Natural killer cell (primary cell): ENCODE results near the gene LGALS1. TPM values are rescaled to one million over a fixed set of nuclear protein-coding genes. Genes with fewer than 3 reads are reported as not detected.

Source experiments
- ATAC-seq, 3 donors: fragments of 150-1000 bp in 2 of 3; fragments of 200-7000 bp in 1 of 3; cut with Tn5 transposase; 1 replicate in 1 of 3; 2 replicates in 2 of 3; pipeline ENCODE4 v1.10.0; 2021; ENCODE audit warnings: mild to moderate bottlenecking in 2 of 3, moderate library complexity in 2 of 3
- DNase-seq, 2 donors: peaks; one replicate each; pipeline versions ENCODE4 v3.0.0 to v3.0.0-alpha.2; 2013 to 2021; ENCODE audit warnings: mixed read lengths in 1 of 2
- H3K27ac ChIP-seq: one replicate; pipeline ENCODE4 v1.5.1; 2013; ENCODE audit warnings: mild to moderate bottlenecking, low read length
- H3K27me3 ChIP-seq: one replicate; pipeline ENCODE4 v1.6.1; 2013; ENCODE audit warnings: low read length; ENCODE audit not compliant: control insufficient read depth, insufficient read depth
- H3K36me3 ChIP-seq: one replicate; pipeline ENCODE4 v1.6.1; 2013; ENCODE audit warnings: low read length; ENCODE audit not compliant: control insufficient read depth, insufficient read depth
- H3K4me1 ChIP-seq: one replicate; pipeline ENCODE4 v1.6.1; 2013; ENCODE audit warnings: low read length; ENCODE audit not compliant: control insufficient read depth, insufficient read depth
- H3K4me3 ChIP-seq: one replicate; pipeline ENCODE4 v1.5.1; 2013; ENCODE audit warnings: low read length
- H3K9me3 ChIP-seq: one replicate; pipeline ENCODE4 v1.6.1; 2013; ENCODE audit warnings: low read length; ENCODE audit not compliant: control insufficient read depth, insufficient read depth
- H3K27ac Mint-ChIP-seq, 2 donors: one replicate each; pipeline ENCODE4 v1.8.0; 2022; ENCODE audit warnings: mild to moderate bottlenecking in 2 of 2, mixed read lengths in 2 of 2, moderate library complexity in 1 of 2
- H3K27me3 Mint-ChIP-seq, 2 donors: one replicate each; pipeline ENCODE4 v1.8.0; 2022; ENCODE audit warnings: low read depth in 2 of 2, mixed read lengths in 2 of 2
- H3K36me3 Mint-ChIP-seq: one replicate; pipeline ENCODE4 v1.8.0; 2022; ENCODE audit warnings: mixed read lengths
- H3K4me1 Mint-ChIP-seq, 2 donors: one replicate each; pipeline ENCODE4 v1.8.0; 2022; ENCODE audit warnings: mixed read lengths in 2 of 2
- H3K4me3 Mint-ChIP-seq: one replicate; pipeline ENCODE4 v1.8.0; 2022; ENCODE audit warnings: mild to moderate bottlenecking, moderate library complexity, mixed read lengths
- H3K9me3 Mint-ChIP-seq, 2 donors: one replicate each; pipeline ENCODE4 v1.8.0; 2022; ENCODE audit warnings: mixed read lengths in 2 of 2
- WGBS: methylation state at CpG from one replicate; pipeline ENCODE4 v1.1.7; 2013; ENCODE audit warnings: missing lambda C conversion rate; ENCODE audit not compliant: insufficient coverage; 5-methylcytosine and 5-hydroxymethylcytosine counted together
- intact Hi-C: fragments of 100-400 bp; cut with micrococcal nuclease; formaldehyde crosslinking; loops from one replicate; pipeline ENCODE4 v1.14.2; 2022
- total RNA-seq, 4 donors: library from RNA; stranded (reverse); fragments of 120-200 nt in 1 of 4; gene quantifications; one replicate each; pipeline versions ENCODE4 v1.2.3 to v1.2.4, GENCODE V29; 2013 to 2022
- TF ChIP-seq, protein P1 (sequence below): fragments of 200-600 bp; IDR thresholded peaks from one replicate; pipeline ENCODE4 v1.8.0; 2022; ENCODE audit warnings: antibody characterized with exemption

Gene LGALS1
- total RNA-seq, 3 donors from 2014 or later (not counting 1 experiment from before 2014, with no cell fraction given): 195 to 218 (median 214) TPM

GRCh38 chr22:37636949-37637273, 38.5 kb upstream of the LGALS1 start:
- TF ChIP-seq, protein P1, sequence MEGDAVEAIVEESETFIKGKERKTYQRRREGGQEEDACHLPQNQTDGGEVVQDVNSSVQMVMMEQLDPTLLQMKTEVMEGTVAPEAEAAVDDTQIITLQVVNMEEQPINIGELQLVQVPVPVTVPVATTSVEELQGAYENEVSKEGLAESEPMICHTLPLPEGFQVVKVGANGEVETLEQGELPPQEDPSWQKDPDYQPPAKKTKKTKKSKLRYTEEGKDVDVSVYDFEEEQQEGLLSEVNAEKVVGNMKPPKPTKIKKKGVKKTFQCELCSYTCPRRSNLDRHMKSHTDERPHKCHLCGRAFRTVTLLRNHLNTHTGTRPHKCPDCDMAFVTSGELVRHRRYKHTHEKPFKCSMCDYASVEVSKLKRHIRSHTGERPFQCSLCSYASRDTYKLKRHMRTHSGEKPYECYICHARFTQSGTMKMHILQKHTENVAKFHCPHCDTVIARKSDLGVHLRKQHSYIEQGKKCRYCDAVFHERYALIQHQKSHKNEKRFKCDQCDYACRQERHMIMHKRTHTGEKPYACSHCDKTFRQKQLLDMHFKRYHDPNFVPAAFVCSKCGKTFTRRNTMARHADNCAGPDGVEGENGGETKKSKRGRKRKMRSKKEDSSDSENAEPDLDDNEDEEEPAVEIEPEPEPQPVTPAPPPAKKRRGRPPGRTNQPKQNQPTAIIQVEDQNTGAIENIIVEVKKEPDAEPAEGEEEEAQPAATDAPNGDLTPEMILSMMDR: no peak
- Histone ChIP-seq H3K27me3 (no peaks in the 10 kb centered on the region), H3K9me3 (no peaks in the 10 kb centered on the region), H3K36me3 (peaks cover 9% of the 10 kb centered on the region), H3K27ac (peak overlapping the region; percentile 83), H3K4me3 (no peak overlapping the region), H3K4me1 (peaks cover 90% of the 10 kb centered on the region)
- intact Hi-C loops: loop anchor here (10.0 kb wide), 1 partner anchor 208 kb away; the partner anchor contains the start of genes ANKRD54 and EIF3L
- no peak for DNase-seq
- Mint-ChIP-seq H3K36me3 (no peaks in the 10 kb centered on the region), H3K27me3 (no peaks in the 10 kb centered on the region), H3K27ac (peak overlapping the region; percentile 93 to 99), H3K4me3 (peak overlapping the region; percentile 98), H3K4me1 (peaks cover 54 to 84% of the 10 kb centered on the region in 2 donors), H3K9me3 (no peaks in the 10 kb centered on the region)
- ATAC-seq: no peak
- 5% methylated on average over 1 of the region's 3 CpGs for WGBS

DNA sequence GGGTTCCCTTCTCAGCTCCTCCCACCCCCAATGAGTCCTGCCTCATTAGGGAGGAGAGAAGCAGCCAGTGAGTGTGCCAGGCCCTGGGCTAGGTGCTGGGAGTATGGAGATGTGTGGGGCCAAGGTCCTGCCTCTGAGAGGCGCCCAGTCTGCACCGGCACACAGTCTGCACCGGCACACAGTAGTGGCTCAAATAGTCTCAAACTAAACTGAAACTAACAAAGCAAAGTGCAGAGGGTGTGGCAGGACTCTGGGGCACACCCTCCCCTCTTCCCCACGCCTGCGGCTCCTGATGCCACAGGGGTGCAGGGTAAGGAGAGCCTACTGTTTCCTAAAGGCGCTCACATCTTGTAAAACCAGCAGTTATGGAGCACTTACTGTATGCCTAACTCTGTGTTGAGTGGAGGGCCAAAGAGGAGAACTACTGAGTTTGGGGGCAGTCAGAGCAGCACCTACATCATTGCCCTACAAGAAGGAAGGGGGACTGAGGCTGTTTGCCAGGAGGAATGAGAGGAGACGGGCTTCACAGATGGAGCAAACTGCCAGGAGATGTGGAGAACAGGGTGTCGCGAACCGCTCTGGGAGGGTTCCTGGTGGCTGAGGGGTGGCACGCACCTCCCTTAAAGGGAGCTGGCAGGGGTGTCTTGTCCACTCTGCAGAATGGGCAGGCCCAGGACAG, 36.9 kb upstream of the LGALS1 start:
- H3K4me1 Mint-ChIP-seq: peaks cover 50 to 83% of the 10 kb centered on the region in 2 donors
- intact Hi-C loops: loop anchor here (2.0 to 10.0 kb wide), 3 partner anchors 16 to 206 kb away; partner anchors contain the start of genes ANKRD54, EIF3L and NOL12
- Histone ChIP-seq H3K4me3 (peak overlapping the region; percentile 49), H3K9me3 (no peaks in the 10 kb centered on the region), H3K4me1 (peaks cover 90% of the 10 kb centered on the region), H3K27ac (peak overlapping the region; percentile 83), H3K36me3 (peaks cover 25% of the 10 kb centered on the region), H3K27me3 (no peaks in the 10 kb centered on the region)
- WGBS: 14% methylated on average over 11 of the region's 11 CpGs
- peak in 1 of 2 donors; percentile 70 for DNase-seq
- TF ChIP-seq, protein P1: no peak
- no peaks in the 10 kb centered on the region for H3K27me3 Mint-ChIP-seq
- ATAC-seq: peak; percentile 24 to 57 (median 34)
- no peaks in the 10 kb centered on the region for H3K36me3 Mint-ChIP-seq
- no peaks in the 10 kb centered on the region for H3K9me3 Mint-ChIP-seq
- H3K27ac Mint-ChIP-seq: peak overlapping the region; percentile 93 to 99
- H3K4me3 Mint-ChIP-seq: peak overlapping the region; percentile 98

- Mint-ChIP-seq H3K27me3 (no peaks in the 10 kb centered on the region), H3K36me3 (no peaks in the 10 kb centered on the region), H3K4me3 (peak within 1 kb of the TSS; percentile 98), H3K27ac (peak within 1 kb of the TSS; percentile 93 to 99), H3K4me1 (peaks cover 50 to 81% of the 10 kb centered on the region in 2 donors), H3K9me3 (no peaks in the 10 kb centered on the region)
- DNase-seq (peak; percentile 66 to 70), ATAC-seq (peak; percentile 64 to 72 (median 66))
- no peaks in the 10 kb centered on the region for H3K27me3 ChIP-seq
- H3K27ac ChIP-seq: peak within 1 kb of the TSS; percentile 83
- peaks cover 87% of the 10 kb centered on the region for H3K4me1 ChIP-seq
- 3% methylated on average over 57 of the region's 57 CpGs for WGBS
- no peaks in the 10 kb centered on the region for H3K9me3 ChIP-seq
- TF ChIP-seq, protein P1: no peak
- intact Hi-C loops: loop anchor here (2.0 to 10.0 kb wide), 3 partner anchors 16 to 206 kb away; partner anchors contain the start of genes ANKRD54, EIF3L and NOL12
- peaks cover 31% of the 10 kb centered on the region for H3K36me3 ChIP-seq
- peak within 1 kb of the TSS; percentile 83 for H3K4me3 ChIP-seq
These were observed 36.2 kb upstream of the LGALS1 start, which contains the start of gene SH3BP1 for GRCh38 chr22:37639070-37639760. TSS of gene SH3BP1 (plus strand) at chr22:37639669. CDS start at chr22:37639788, 119 bp downstream.
